Stimulated activated CD4-positive, alpha-beta T cell treated with anti-CD3 and anti-CD28 coated beads, TNF-alpha, amount 100 ng/mL, for 1 hour (primary cell): ENCODE data around the gene ACTR8.

ENCODE experiments used
- DNase-seq, 3 donors: peaks; one replicate each; pipeline ENCODE4 v3.0.0-alpha.2; 2020; ENCODE audit warnings: low read depth in 3 of 3, low spot score in 1 of 3

The ACTR8 gene

GRCh38 chr3:53865732-53866499 lies 16.0 kb downstream of the ACTR8 start:
- DNase-seq = no peak

DNA sequence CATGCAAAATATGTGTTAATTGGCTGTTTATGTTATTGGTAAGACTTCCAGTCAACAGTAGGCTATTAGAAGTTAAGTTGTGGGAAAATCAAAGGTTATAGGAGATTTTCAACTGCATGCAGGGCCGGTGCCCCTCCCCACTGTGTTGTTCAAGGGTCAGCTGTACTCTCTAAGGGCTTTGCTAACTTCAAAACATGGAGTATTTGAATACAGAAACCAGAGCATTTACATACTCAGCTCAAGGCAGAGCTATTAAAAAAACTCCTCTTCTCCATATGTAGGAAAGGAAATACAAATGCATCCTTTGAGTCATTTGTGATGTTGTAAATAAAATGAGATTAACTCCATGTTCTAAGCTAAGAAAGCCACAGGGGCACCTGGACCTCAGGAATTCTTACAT lies 18.8 kb downstream of the ACTR8 start:
- DNase-seq = no peak

- DNase-seq = no peak
These were observed 19.7 kb downstream of the ACTR8 start for GRCh38 chr3:53862241-53862640.

DNA sequence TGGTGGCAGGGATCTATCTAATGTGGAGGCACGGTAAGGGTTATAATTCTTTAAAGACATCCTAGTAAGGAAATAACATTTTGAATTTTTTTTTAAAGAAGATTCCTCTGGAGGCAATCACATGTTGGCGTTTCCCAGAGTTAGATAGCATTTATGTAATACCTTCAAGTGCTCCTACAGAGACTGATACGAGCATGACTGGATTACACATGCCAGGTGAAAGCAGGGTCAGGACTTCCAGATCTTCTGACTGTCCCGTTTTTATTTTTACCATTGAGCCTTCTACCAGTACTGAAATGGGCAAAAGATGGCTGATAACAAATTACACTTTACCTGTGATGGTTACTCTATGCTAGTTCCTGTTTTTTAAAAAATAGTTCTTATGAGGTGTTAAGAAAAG lies 21.8 kb downstream of the ACTR8 start:
- no peak for DNase-seq

DNA sequence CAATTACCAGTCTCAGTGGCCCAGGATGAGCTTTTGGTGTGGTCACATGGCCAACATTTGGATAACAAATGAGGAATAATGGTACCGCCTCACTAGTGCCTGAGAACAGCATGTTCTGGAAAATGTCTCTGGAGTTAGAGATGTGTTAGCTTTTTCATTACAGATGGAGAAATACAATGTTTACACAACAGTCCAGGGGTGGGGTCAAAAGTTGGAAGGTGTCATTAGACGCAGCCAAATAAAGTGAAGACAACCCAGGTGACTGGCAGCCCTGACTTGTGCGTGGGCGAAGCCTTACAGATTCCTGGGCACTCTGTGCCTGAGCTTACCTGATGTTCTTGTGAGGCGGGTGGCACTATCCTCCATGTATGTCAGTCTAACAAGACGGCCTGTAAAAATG lies 22.8 kb downstream of the ACTR8 start:
- DNase-seq = no peak

DNA sequence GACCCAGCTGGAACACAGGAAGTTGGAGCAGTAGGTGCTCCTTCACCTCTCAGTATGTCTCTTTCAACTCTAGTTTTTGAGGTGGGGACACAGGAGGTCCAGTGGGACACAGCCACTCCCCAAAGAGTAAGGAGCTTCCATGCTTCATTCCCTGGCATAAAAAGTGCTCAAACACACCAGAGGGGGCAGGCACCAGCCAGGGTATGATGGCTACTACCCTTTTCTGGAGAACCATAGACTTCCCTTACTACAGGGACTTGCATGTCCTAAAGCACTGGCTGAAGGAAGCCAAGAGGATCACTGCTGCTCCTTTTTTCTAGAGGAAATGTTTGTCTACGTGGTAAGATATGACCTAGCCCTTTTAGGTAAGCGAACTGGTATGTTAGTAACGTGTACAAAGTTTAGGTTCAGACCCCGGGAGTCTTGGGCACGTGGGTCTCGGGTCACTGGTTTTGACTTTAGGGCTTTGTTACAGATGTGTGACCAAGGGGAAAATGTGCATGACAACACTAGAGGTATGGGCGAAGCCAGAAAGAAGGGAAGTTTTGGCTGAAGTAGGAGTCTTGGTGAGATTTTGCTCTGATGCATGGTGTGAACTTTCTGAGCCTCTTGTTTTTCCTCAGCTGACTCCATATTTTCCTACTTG lies 23.7 kb downstream of the ACTR8 start:
- DNase-seq = no peak

GRCh38 chr3:53856964-53857363 lies 25.0 kb downstream of the ACTR8 start:
- no peak for DNase-seq

DNA sequence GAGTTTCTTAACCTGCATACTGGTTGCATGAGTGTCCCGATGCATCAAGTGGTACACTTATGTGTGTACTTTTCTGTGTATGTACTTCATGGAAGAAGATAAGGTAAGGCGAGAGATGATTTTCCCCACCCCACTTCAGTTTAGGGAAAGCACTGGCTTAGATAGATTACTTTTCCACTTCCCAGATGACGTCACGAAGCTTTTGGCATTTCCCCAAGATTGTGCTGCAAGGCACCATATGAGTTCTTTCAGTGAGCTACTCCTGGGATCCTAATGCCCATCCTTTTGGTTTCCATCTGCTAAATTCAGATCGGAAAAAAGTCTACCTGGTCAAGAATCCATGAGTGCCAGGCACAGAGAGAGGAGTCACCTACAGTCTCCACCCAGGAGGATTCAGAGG lies 31.1 kb downstream of the ACTR8 start:
- DNase-seq = no peak

- DNase-seq = no peak
These were observed 32.0 kb downstream of the ACTR8 start for GRCh38 chr3:53849916-53850315.

DNA sequence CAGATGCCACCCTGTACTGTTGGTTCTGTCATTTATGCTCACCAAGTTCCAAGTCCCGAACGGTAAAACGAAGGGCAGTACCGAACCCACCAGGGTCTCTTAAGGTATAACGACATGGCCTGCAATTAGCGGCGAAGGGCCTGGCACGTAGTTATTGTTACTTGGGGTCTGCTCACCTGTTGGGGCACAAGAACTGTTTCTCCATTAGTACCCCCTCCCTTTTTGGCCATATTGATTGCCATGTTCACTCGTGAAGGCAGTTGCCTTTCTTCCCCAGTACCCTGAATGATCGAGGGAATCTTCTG lies 35.1 kb downstream of the ACTR8 start:
- no peak for DNase-seq

- no peak for DNase-seq
These were observed 35.7 kb downstream of the ACTR8 start, which contains the start of the genes CHDH and IL17RB for GRCh38 chr3:53846134-53846850. TSS of gene CHDH (minus strand) at chr3:53846419. CDS start at chr3:53824008, 22,411 bp downstream. TSS of gene IL17RB (plus strand) at chr3:53846568. CDS start at chr3:53846589, 21 bp downstream.

- DNase-seq = no peak
These were observed 36.1 kb downstream of the ACTR8 start for GRCh38 chr3:53845881-53846133.

GRCh38 chr3:53845103-53845880 lies 36.7 kb downstream of the ACTR8 start:
- DNase-seq = no peak

- no peak for DNase-seq
These were observed 37.5 kb downstream of the ACTR8 start for GRCh38 chr3:53844262-53845102.

DNA sequence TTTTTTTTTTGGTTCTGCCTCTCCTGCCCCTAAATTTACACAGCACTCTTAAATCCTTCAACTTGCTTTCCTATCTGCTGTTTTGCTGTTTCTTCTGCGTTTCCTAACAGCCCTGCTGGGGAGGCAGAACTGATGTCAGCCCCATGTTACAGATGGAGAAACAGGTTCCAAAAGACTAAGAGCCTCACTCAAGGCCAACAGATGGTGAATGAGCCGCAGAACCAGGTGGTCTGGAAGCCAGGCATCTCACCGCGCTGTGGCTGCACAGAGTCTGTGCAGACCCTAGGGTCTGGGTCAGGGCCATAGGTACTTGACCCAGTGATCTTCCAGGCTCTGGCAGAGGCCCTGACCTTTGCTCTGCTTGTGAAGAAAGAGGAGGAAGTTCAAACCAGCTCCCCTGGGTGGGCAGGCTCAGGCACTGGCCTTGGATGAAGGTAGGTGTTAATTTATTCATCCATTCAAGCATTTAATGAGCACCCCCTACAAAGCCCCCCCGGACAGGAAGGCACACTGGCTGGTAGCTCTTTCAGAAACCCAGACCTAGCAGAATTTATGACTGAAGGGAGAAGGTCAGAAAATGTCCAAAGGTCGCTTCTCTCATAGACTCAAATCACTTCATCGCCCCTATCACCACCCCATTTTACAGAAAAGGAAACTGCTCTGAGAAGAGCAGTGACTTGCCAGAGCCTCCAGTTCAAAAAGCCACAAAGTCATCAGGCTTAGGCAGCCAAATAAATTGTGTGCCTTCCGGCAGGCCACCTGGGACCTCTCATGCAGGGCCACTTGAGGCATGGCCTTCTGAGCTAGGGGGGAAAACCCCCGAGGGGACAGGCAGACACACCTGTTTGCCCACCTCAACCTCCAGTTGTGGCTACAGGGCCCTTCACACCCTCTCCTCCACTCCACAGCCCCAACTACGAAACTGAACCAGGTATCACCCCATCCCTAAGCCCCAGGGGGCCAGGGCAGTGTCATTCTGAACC lies 38.5 kb downstream of the ACTR8 start:
- DNase-seq = no peak

DNA sequence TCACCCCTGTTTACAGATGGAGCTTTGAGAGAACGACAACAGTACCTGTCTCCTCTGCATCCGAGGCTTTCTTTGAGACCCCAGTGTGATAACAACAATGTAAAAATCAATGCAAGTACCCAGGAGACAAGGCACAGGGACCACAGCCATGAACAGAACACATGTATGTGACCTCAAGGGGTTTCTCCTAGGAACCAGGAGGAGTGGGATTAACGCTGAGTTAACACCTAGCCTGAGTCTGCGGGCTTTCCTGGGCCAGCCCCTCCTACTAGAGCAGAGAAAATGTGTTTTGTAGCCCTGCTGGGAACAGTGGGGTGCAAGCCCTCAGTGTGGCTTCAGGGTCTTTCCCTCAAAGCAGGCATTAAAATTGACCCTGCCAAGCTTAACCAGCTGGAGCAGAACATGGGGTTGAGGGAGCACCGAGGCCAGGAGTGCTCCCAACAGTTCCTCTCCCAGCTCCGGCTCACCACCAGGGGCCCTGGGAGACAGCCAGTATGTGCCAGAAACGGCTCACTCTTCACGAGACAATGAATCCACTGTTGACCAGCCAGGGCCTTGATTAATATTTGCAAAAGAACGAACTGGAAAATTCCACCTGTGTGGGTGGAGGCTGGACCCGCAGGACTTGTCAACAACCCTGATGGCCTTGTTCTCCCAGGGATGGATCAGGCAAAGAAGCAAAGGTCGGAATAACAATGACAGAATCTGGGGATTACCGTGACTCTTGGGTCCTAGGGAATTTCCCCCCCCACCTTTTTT lies 39.3 kb downstream of the ACTR8 start:
- no peak for DNase-seq

GRCh38 chr3:53841296-53841695 lies 40.7 kb downstream of the ACTR8 start:
- DNase-seq = no peak

DNA sequence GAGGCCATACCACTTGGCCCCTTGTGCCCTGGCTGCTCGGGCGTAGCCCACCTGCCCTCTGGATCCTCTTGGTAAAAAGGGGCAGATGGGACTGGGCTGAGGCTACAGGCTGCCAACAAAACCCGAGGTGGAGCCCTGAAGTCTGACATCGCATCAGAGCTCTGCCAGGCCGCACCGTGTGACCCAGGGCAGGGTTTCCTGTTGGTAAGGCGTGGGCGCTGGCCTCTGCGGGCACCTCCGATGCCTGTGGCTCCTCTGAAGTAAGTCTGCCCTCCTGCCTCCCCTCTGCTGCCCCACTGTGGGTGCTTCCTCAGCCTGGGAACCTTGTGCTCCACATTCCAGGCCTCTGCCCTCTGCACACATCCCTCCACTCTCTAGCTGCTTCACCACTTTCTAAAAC lies 44.6 kb downstream of the ACTR8 start:
- no peak for DNase-seq
